Activated CD8-positive, alpha-beta memory T cell treated with anti-CD3 and anti-CD28 coated beads for 4 hours (primary cell): ENCODE data around the gene ZNF385B.
"Not testable (repeated sequence)": the region's sequence is repeated elsewhere in the genome, so short reads cannot be mapped to it uniquely, and the experiment has no call there.

ENCODE experiments used
- DNase-seq, 2 donors: peaks; one replicate each; pipeline ENCODE4 v3.0.0-alpha.2; 2020; ENCODE audit warnings: low read depth in 2 of 2

Gene ZNF385B

DNA sequence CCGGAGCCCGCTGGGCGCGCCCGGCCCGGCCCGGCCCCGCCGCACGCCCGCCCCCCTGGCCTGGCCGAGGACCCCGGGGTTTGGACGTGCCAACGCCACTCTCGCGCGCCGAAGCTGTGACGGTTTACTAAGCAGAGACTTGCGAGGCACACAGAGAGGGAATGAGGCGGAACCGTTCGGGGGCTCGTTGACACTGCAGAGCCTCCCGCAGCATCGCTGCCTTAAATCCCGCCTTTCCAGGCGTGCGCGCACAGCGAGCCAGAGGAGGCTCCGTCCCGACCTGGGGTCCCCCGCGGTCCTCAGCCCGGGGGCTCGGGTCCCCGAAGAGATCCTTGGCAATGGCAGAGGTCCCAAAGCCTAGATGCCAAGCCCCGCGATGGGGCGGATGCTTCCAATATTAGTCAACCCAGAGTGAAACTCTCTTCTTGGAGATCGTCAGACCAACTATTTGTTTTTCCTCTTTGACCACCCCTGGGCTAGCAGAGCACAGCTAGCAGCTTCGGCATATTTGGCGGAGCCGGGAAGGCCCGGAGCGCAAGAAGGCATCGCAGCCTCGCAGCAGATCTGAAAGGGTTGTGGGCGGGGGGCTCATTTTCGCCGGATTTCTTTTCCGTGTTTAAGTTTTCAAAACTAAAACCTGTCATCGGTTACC is at the start of gene ZNF385B:
ZNF385B (minus strand) TSS at position 197 of the 652 bp plus-strand sequence.
- no peak for DNase-seq

DNA sequence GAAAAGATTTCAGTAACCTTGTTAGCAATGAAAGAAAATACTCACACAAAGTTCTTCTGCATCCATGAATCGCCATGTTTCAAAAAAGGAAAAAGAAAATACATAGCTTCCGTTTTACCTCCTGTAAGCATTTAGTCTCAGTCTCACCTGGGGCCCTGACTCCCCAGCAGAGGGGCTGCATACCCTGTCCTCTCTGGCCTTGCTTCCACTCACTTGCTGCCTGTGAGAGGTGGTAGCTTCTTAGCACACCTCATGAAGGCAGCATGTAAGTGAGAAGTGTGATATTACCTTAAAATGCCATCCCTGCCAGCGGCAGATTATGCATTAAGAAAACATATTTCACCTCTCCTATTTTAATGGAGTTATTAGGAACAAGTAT is 49.3 kb upstream of the ZNF385B start:
- DNase-seq = no peak

- no peak for DNase-seq
Measured at GRCh38 chr2:179909845-179910734, 48.7 kb upstream of the ZNF385B start.

DNA sequence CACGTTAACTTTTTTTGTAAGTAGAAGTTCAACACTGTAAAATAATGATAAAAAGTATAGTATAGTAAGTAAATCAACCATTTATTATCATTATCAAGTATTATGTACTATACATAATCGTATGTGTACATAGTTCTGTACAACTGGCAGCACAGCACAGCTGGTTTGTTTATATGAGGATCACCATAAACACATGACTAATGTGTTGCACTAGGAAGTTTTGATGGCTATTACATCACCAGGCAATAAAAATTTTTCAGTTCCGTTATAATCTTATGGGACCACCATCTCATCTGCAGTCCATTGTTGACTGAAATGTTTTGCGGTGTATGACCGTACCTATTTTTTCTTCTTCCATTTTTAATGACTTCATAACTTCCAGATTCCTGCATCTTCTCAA is 39.2 kb upstream of the ZNF385B start:
- DNase-seq = no peak

DNA sequence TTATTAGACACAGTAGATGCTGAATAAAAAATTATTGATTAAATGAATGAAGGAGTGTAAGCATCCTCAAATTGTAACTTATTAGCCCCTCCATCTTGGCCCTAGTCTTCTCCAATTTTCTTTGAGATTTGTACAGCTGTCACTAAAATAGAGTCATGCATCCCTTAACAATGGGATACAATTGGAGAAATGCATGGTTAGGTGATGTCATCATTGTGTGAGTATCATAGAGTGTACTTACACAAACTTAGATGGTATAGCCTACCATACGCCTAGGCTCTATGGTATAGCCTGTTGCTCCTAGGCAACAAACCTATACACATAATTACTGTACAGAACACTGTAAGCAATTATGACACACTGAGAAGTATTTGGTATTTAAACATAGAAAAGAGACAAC is 38.3 kb upstream of the ZNF385B start:
- DNase-seq = no peak

DNA sequence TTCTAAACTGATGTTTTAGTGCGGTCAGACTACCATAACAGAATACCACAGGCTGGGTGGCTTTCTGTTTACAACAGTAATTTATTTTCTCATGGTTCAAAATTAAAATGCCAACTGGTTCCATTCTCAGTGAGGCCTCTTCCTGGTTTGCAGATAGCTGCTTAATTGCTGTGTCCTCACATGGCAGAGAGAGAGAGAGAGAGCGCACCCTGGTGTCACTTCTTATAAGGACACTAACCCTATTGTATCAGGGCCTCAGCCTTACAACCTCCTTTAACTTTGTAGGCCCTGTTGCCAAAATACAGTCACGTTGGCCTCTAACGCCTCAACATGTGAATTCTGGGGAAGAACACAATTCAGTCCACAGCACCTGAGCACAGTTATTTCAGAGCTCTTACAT is 37.5 kb upstream of the ZNF385B start:
- DNase-seq = no peak

DNA sequence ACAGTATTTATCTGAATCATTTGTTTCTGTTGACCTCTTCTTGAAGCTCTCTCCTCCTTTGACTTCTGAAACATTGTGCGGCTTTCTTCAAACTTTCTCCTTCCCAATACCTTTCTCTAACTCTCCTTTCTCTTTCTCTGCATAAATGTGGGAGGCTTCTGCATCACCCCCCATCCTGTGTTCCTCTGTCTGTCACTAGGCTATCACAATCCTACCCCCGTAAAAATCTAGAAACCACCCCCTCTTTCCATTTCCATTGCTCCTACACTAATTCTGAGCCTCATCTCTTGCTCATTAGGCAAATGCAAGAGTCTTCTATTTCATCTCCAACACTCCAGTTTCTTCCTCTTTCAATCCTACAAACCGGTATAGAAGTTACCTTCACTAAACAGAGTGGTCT is 32.2 kb upstream of the ZNF385B start:
- no peak for DNase-seq

GRCh38 chr2:179891237-179891636 is 29.8 kb upstream of the ZNF385B start:
- DNase-seq = no peak

GRCh38 chr2:179890666-179891065 is 29.3 kb upstream of the ZNF385B start:
- no peak for DNase-seq

DNA sequence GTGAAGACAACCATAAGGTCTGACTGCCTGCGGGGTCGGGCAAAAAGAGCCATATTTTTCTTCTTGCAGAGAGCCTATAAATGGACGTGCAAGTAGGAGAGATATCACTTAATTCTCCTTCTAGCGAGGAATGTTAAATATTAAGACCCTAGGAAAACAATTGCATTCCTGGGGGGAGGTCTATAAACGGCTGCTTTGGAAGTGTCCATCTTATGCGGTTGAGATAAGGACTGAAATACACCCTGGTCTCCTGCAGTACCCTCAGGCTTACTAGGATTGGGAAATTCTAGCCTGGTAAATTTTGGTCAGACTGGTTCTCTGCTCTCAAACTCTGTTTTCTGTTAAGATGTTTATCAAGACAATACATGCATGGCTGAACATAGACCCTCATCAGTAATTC is 27.2 kb upstream of the ZNF385B start:
- DNase-seq = not testable (repeated sequence)

- no peak for DNase-seq
Measured at GRCh38 chr2:179884193-179884592, 22.8 kb upstream of the ZNF385B start.

DNA sequence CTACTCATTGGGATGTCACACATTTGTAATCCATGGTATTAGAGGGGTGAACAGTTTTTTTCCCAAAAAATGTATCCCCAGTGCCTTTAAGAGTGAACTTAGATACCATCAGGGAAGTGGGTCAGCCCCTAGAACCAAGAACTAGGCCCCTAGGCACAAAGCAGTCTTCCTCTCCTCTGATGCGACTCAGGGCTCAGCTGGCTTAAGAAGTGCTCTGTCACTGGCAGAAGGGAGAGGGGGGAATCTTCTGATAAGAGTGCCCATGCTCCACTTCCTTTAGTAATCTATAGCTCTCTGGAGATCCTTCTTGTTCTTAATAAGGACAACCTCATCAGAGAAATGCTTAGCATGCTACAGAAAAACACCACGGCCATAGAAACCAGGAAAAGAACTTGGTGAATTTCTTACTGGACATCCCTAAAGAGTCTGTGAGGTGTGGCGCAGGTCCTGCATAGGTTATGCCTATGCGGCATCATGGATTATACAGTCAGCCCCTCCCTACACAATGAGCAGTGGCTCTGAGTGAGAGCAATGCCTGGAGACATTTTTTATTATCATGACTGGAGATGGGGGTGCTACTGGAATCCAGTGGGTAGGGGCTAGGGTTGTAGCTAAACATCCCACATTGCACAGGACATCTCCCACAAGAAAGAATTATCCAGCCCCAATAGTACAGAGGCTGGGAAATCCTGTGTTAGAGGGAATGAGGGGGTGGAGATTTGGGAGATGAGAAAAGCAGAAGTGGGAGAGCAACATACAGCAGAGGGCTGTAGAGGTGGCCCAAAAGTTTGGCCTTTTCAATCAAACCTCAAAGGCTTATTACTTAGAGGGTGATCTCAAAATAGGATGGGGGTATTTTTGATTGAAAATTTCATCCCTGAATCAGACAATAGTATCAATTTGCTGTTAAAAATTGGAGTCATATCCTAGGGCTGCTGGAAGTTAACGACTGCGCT is 21.7 kb upstream of the ZNF385B start:
- no peak for DNase-seq

DNA sequence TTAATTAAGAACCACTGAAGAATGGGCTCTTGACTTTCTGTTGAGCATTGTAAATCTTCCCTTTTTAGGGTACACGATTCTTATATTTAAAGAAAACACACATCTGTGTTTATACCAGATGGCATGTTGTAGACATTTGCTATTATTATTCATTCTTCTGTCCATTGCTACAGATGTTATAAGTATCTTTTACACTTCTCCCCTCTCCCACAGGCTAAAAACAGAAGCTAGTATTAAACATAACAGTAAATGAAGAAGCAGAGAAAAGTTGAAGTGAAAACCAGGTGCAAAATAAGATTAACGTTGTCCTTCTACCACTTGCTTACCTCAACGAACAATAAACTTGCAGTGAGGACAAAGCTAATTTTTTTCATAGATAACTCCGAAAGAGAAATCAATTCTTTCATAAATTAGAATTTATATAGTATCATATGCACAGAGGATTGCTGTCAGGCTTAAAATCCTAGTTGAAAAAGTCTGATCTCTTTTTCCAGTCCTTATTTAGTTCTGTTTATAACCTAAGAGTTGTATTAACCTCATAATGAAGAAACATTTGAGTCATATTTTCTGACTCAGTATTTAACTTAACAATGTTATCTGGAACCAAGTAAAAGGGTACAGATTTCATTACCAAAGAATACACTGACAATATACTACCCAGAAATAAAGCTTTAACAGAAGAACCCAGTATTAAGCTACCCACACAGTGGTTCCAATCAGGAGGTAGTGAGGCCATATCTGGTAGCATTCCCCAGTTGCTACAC is 16.4 kb upstream of the ZNF385B start:
- DNase-seq = no peak

GRCh38 chr2:179876266-179876665 is 14.9 kb upstream of the ZNF385B start:
- no peak for DNase-seq

GRCh38 chr2:179875864-179876263 is 14.5 kb upstream of the ZNF385B start:
- no peak for DNase-seq

GRCh38 chr2:179862898-179863458 is 1.6 kb upstream of the ZNF385B start:
- no peak for DNase-seq

GRCh38 chr2:179861027-179861415 is 391 bp downstream of the ZNF385B start:
- no peak for DNase-seq

GRCh38 chr2:179860255-179861026 is 971 bp downstream of the ZNF385B start:
- no peak for DNase-seq

DNA sequence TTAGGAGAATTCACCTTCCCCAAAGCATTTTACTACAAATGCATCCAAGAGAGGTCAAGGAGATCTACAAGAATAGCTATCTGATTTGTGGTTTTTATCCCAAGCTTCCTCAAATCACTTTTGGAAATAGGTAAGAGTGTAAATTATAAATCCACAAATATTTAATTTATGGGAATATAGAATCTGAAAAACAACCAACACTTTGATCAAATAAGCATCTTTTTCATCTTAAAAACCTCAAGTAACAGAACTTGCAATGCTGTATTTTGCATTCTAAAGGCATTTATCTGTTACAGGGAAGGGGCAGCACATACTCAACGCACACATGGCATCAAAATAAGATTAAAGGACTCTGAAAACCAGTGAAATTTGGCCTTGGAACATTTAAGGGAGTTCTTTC is 1.9 kb downstream of the ZNF385B start:
- no peak for DNase-seq

GRCh38 chr2:179857236-179857635 is 4.2 kb downstream of the ZNF385B start:
- DNase-seq = no peak
